ENCODE results near the gene FUT7.
"Not testable (repeated sequence)": the region's sequence is repeated elsewhere in the genome, so short reads cannot be mapped to it uniquely, and the experiment has no call there.

FUT7 gene

GRCh38 chr9:137016436-137016835 lies 15.5 kb downstream of the FUT7 start:
- no peak for DNase-seq

GRCh38 chr9:137015976-137016375 lies 15.9 kb downstream of the FUT7 start:
- DNase-seq: no peak

DNA sequence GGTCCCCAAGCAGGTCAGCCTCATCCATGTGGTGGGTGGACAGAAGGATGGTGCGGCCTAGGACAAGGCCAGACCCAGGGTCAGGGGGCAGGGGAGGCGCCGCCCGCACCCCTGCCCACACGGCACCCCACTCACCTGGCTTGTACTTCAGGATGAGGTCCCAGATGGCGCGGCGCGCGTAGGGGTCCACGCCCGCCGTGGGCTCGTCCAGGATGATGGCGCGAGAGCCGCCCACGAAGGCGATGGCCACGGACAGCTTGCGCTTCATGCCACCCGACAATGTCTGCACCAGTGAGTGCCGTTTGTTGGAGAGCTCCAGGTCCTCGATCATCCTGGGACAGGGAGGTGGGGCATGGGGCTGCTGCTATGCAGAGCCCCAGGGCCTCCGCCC lies 16.4 kb downstream of the FUT7 start:
- DNase-seq: no peak

- DNase-seq: no peak
These were observed 16.9 kb downstream of the FUT7 start for GRCh38 chr9:137014776-137015539.

GRCh38 chr9:137014166-137014565 lies 17.7 kb downstream of the FUT7 start:
- no peak for DNase-seq

GRCh38 chr9:137013571-137013940 lies 18.3 kb downstream of the FUT7 start:
- DNase-seq: no peak

GRCh38 chr9:137012694-137013570 lies 19.0 kb downstream of the FUT7 start:
- no peak for DNase-seq

- no peak for DNase-seq
These were observed 19.8 kb downstream of the FUT7 start for GRCh38 chr9:137011907-137012675.

- DNase-seq: no peak
These were observed 20.7 kb downstream of the FUT7 start for GRCh38 chr9:137011156-137011555.

DNA sequence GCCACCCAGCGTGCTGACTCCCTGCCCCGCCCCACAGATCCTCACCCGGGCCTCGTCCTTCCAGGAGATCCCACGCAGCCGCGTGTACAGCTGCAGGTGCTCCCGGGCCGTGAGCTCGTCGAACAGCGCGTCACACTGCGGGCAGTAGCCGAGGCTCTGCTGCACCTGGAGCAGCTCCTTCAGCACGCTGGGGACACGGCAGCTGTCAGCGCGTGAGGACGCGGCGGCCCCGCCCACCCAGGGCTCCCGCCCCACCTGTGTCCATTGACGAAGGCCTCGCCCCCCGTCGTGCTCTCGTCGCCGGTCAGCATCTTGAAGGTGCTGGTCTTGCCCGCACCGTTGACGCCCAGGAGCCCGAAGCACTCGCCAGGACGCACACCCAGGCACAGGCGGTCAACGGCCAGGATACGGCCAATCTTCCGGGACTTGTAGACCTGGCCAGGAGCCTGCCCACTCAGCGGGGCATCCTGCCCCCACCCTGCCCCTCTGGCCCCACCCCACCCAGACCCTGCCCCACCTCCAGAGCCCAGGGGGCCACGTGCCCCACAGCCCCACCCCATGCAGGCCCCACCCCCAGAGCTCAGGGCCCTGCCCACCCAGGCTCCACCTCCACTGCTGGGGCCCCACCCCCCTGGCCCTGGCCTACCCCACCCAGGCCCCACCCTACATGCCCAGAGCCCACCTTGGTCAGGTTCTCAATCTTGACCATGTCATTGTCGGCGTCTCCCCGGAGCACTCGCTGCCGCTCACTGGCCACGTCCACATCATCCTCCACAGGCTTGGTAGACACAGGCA lies 21.8 kb downstream of the FUT7 start:
- no peak for DNase-seq

DNA sequence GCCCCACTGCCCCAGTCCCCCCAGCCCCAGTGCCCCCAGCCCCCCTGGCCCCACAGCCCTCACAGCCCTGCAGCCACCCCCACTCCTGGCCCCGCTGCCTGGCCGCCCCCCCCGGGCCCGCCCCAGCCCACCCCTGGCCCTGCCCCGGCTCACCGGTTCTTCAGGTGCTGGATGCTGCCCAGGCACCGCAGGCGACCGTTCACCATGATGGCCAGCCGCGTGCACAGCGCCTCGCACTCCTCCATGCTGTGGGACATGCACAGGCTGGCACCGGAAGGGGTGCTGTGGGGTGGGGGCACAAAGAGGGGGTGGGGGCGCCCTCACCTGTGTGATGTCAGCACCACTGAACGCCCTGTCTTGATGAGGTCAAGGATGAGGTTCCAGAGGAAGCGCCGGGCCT lies 22.7 kb downstream of the FUT7 start:
- DNase-seq: no peak

- no peak for DNase-seq
These were observed 23.6 kb downstream of the FUT7 start for GRCh38 chr9:137008312-137008711.

GRCh38 chr9:137007816-137008270 lies 24.0 kb downstream of the FUT7 start:
- DNase-seq: no peak

GRCh38 chr9:137007108-137007815 lies 24.6 kb downstream of the FUT7 start:
- DNase-seq: no peak

DNA sequence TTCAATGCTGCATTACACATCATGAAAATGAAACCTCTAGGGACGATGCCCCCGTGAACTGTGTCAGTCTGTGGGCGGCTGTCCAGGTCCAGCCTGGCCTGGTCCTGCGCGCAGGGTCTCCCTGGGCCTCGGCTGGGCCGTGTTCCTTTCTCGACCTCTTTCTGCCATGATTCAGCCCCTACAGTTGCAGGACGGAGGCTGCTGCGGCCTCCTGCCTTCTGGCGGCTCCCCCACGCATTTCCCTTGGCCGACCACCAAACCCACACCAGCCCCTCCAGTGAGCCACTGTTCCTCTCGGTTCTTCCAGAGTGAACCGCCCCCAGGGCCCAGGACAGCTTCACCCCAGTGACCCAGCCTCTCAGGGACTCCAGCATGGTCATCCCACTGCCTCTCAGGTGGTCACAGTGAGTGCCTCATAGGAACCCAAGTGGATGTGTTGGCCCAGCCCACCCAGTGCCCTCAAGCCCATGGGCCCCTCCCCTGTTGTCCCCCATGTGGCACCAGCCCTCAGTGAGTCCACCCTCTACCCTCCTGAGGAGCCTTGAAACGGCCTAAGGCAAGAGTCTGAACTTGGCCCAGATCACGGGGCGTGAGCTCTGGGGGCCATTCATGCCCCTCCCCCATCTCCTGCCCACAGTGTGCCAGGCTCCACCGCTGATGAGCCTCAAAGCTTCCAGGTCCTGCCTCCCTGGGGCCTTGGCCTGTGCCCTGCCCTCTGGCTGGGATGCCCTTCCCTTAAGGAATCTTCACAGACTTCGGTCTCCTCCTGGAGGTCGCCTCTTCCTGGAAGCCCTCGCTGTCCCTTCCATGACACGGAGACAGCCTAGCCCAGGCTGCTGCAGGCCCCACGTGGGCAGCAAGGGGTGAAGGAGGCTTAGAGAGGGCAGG lies 25.5 kb downstream of the FUT7 start:
- no peak for DNase-seq

DNA sequence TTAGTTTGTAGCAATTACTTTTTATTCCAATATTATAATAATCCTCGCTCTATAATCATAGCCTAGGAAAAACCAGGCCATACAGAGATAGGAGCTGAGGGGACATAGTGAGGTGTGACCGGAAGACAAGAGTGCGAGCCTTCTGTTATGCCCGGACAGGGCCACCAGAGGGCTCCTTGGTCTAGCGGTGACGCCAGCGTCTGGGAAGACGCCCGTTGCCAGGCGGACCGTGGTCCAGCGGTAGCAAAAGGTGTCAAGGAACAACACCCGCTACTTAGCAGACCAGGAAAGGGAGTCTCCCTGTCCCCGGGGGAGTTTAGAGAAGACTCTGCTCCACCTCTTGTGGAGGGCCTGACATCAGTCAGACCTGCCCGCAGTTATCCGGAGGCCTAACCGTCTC lies 27.6 kb downstream of the FUT7 start:
- DNase-seq: not testable (repeated sequence)

DNA sequence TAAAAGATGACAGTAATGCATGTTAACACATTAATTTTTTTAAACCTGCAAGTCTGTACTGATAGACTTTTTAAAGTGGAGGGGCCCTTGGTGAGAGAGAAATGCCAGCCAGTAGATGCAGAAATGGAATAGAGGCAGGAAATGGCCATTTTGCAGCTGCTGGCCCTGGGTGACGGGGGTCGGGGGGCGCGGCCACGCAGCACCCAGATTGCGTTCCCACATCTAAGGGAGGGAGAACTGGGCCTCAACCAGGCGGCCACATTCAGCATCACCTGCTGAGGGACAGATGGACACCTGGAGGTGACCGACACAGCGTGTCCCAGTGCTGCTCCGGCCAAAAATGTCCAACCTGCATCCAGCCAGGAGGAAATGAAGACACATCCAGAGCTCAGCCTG lies 29.2 kb downstream of the FUT7 start:
- no peak for DNase-seq

DNA sequence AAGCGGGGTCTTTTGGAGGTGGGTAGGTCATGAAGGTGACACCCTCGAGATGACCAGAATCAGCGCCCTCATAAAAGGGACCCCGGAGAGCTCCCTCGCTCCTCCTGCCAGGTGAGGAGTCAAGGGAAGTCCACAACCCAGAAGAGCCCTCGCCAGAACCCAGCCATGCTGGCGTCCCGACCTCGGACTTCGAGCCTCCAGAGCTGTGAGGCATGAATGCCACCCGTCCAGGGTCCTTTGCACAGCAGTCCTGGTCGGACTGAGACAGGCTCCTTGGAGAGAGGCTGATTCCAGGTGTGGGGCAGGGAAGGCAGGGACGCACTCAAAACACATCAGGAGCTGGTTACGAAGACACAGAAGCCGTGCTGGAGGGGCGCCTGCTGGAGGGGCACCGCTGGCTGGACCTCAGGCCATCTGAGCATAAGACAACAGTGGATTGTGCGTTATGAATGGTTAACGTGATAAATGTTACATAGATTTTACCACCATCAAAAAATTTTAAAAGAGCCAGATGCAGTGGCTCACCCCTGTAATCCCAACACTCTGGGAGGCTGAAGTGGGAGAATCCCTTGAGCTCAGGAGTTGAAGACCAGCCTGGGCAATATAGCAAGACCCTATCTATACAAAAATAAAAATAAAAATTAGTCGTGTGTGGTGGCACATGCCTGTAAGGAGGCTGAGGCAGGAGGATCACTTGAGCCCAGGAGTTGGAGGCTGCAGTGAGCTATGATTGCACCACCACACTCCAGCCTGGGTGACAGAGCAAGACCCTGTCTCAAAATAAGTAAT lies 29.8 kb downstream of the FUT7 start:
- no peak for DNase-seq

- DNase-seq: no peak
These were observed 31.5 kb downstream of the FUT7 start for GRCh38 chr9:137000177-137000930.

Data from NCI-H2107 (cell line).